NT2/D1 (cell line): ENCODE data around the gene ASIC2.

Experiments
- SUZ12 ChIP-seq: IDR thresholded peaks from 2 replicates; pipeline ENCODE4 v1.6.1; 2011; ENCODE audit not compliant: insufficient read length, insufficient read depth; ENCODE audit errors: extremely low read depth
- ZNF274 ChIP-seq: IDR thresholded peaks from 2 replicates; pipeline ENCODE4 v1.6.1; 2011; ENCODE audit warnings: mild to moderate bottlenecking, low read depth, low read length

DNA sequence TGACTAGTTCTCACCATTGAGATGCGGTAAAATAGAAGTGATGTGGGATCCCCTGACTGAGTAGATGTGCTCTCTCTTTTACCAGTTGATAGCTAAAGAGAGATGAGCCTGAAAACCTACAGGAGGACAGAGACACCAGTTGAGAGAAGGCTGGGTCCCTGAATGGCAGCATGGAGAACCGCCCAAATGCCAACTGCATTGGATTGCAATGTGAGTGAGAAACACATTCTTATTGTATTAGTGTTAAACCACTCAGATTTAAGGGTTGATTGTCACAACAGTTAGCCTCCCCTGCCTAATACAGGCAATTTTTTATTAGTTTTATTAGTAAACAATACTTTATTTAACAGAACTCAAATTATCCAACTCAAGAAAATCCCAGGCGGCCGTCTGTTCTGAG, 240.2 kb downstream of the ASIC2 start:
- TF ChIP-seq SUZ12 (no peak), ZNF274 (no peak)
